NCI-H2196 treated with DMSO at 0.1 percent for 48 hours (cell line): Measurements from ENCODE around the gene PPP4R3A.
"Not testable (repeated sequence)": the region's sequence is repeated elsewhere in the genome, so short reads cannot be mapped to it uniquely, and the experiment has no call there.

Experiments
- DNase-seq: peaks from one replicate; lab custom pipeline; 2025; ENCODE audit not compliant: unreplicated experiment; lab: John Stamatoyannopoulos, UW

The PPP4R3A gene

GRCh38 chr14:91410771-91411536 lies 99.2 kb downstream of the PPP4R3A start:
- DNase-seq = no peak

- DNase-seq = no peak
Observed at GRCh38 chr14:91409928-91410718, 100.0 kb downstream of the PPP4R3A start.

GRCh38 chr14:91409240-91409639 lies 100.9 kb downstream of the PPP4R3A start:
- not testable (repeated sequence) for DNase-seq
